ENCODE measurements around the gene NMU. TPM values are rescaled to one million over a fixed set of nuclear protein-coding genes. Genes with fewer than 3 reads are reported as not detected.

Gene NMU
- total RNA-seq, 1 experiment from 2014 or later, result 0.54 TPM

GRCh38 chr4:55604996-55605395, 31.1 kb downstream of the NMU start:
- H3K27ac ChIP-seq (ENCODE audit: low read length), result no peak overlapping the region
- H3K27me3 ChIP-seq (ENCODE audit: control insufficient read depth, insufficient read depth, low read length), result no peaks in the 10 kb centered on the region
- in situ Hi-C loops (cut with HindIII; ENCODE audit: low pct_unique_long_range_greater_than_20kb, low sequenced_read_pairs) (no loop called here), intact Hi-C loops (cut with micrococcal nuclease; ENCODE audit: unreplicated experiment) (no loop called here)
- ChIA-PET CTCF (no interaction called here), POLR2A (no interaction called here)
- no peaks in the 10 kb centered on the region for H3K4me1 ChIP-seq (ENCODE audit: control insufficient read depth, insufficient read depth, low read length)
- no TSS peak for BruUV-seq (replicated peaks)
- no peaks in the 10 kb centered on the region for H3K9me3 ChIP-seq (ENCODE audit: control insufficient read depth, insufficient read depth, low read depth, low read length)
- H3K4me3 ChIP-seq (ENCODE audit: low read depth in 2 of 2, low read length in 2 of 2), result no peak overlapping the region
- ATAC-seq (no peak), DNase-seq (ENCODE audit: low read depth, low spot score) (no peak)
- no peak for TF ChIP-seq SIN3A (IDR thresholded peaks at IDR 0.05; ENCODE audit: borderline replicate concordance, insufficient read depth, low read depth, low read length)
- TF ChIP-seq CTCF (IDR thresholded peaks at IDR 0.05), result no peak
- TF ChIP-seq TCF7L2 (IDR thresholded peaks at IDR 0.05; ENCODE audit: low read depth, low read length), result no peak
- no peaks in the 10 kb centered on the region for H3K36me3 ChIP-seq (ENCODE audit: control insufficient read depth, insufficient read depth, low read length)

- no peak for TF ChIP-seq REST (IDR thresholded peaks at IDR 0.05; ENCODE audit: insufficient read depth in 1 of 2, low read depth in 2 of 2, low read length in 1 of 2)
- no peak for TF ChIP-seq CTCF (IDR thresholded peaks at IDR 0.05)
- TF ChIP-seq POLR2AphosphoS5 (IDR thresholded peaks at IDR 0.05; ENCODE audit: low read depth, low read length), result no peak
- TF ChIP-seq SIN3A (IDR thresholded peaks at IDR 0.05; ENCODE audit: borderline replicate concordance, insufficient read depth, low read depth, low read length), result no peak
- no peak for TF ChIP-seq TCF7L2 (IDR thresholded peaks at IDR 0.05; ENCODE audit: low read depth, low read length)
- Histone ChIP-seq H3K4me3 (ENCODE audit: low read depth in 2 of 2, low read length in 2 of 2) (no peak overlapping the region), H3K36me3 (ENCODE audit: control insufficient read depth, insufficient read depth, low read length) (no peaks in the 10 kb centered on the region), H3K4me1 (ENCODE audit: control insufficient read depth, insufficient read depth, low read length) (no peaks in the 10 kb centered on the region), H3K27me3 (ENCODE audit: control insufficient read depth, insufficient read depth, low read length) (no peaks in the 10 kb centered on the region), H3K27ac (ENCODE audit: low read length) (no peak overlapping the region), H3K9me3 (ENCODE audit: control insufficient read depth, insufficient read depth, low read depth, low read length) (no peaks in the 10 kb centered on the region)
- DNase-seq (ENCODE audit: low read depth, low spot score) (no peak), ATAC-seq (no peak)
- ChIA-PET POLR2A (no interaction called here), CTCF (no interaction called here)
- no TSS peak for BruUV-seq (replicated peaks)
- intact Hi-C loops (cut with micrococcal nuclease; ENCODE audit: unreplicated experiment) (no loop called here), in situ Hi-C loops (cut with HindIII; ENCODE audit: low pct_unique_long_range_greater_than_20kb, low sequenced_read_pairs) (no loop called here)
Observed at GRCh38 chr4:55600640-55601039, 35.5 kb downstream of the NMU start.

GRCh38 chr4:55598641-55599040, 37.5 kb downstream of the NMU start:
- H3K27ac ChIP-seq (ENCODE audit: low read length), result no peak overlapping the region
- in situ Hi-C loops (cut with HindIII; ENCODE audit: low pct_unique_long_range_greater_than_20kb, low sequenced_read_pairs) (no loop called here), intact Hi-C loops (cut with micrococcal nuclease; ENCODE audit: unreplicated experiment) (no loop called here)
- CTCF ChIA-PET, result no interaction called here
- DNase-seq (ENCODE audit: low read depth, low spot score) (no peak), ATAC-seq (no peak)
- H3K36me3 ChIP-seq (ENCODE audit: control insufficient read depth, insufficient read depth, low read length), result no peaks in the 10 kb centered on the region
- no peaks in the 10 kb centered on the region for H3K9me3 ChIP-seq (ENCODE audit: control insufficient read depth, insufficient read depth, low read depth, low read length)
- no peak overlapping the region for H3K4me3 ChIP-seq (ENCODE audit: low read depth in 2 of 2, low read length in 2 of 2)
- TF ChIP-seq TCF7L2 (IDR thresholded peaks at IDR 0.05; ENCODE audit: low read depth, low read length), result no peak
- no peak for TF ChIP-seq SIN3A (IDR thresholded peaks at IDR 0.05; ENCODE audit: borderline replicate concordance, insufficient read depth, low read depth, low read length)
- TF ChIP-seq REST (IDR thresholded peaks at IDR 0.05; ENCODE audit: insufficient read depth in 1 of 2, low read depth in 2 of 2, low read length in 1 of 2), result no peak
- TF ChIP-seq CTCF (IDR thresholded peaks at IDR 0.05), result no peak
- TF ChIP-seq POLR2AphosphoS5 (IDR thresholded peaks at IDR 0.05; ENCODE audit: low read depth, low read length), result no peak
- H3K27me3 ChIP-seq (ENCODE audit: control insufficient read depth, insufficient read depth, low read length), result no peaks in the 10 kb centered on the region
- no TSS peak for BruUV-seq (replicated peaks)
- no peaks in the 10 kb centered on the region for H3K4me1 ChIP-seq (ENCODE audit: control insufficient read depth, insufficient read depth, low read length)
- POLR2A ChIA-PET, result no interaction called here
